Right lobe of liver (tissue), 6 donors: Measurements from ENCODE around the gene MC2R. TPM values are rescaled to one million over a fixed set of nuclear protein-coding genes. Genes with fewer than 3 reads are reported as not detected.

ENCODE experiments used
- ATAC-seq, 4 donors: fragments of 200-7000 bp; cut with Tn5 transposase; one replicate each; pipeline ENCODE4 v1.9.1; 2020; ENCODE audit warnings: mild to moderate bottlenecking in 4 of 4, moderate library complexity in 4 of 4
- DNase-seq, 3 donors: peaks; one replicate each; pipeline ENCODE4 v3.0.0-alpha.2; 2020
- H3K27ac ChIP-seq, 3 donors: fragments of 200-600 bp; one replicate each; pipeline ENCODE4 v1.8.0; 2022
- H3K27me3 ChIP-seq, 2 donors: fragments of 200-600 bp; one replicate each; pipeline ENCODE4 v1.8.0; 2022
- H3K36me3 ChIP-seq, 4 donors: fragments of 200-600 bp; sonication (generic) in 1 of 4; one replicate each; pipeline versions ENCODE4 v1.5.1 to v1.8.0; 2017 to 2022; ENCODE audit warnings: control low read depth in 1 of 4
- H3K4me1 ChIP-seq, 4 donors: fragments of 200-600 bp; sonication (generic) in 1 of 4; one replicate each; pipeline versions ENCODE4 v1.5.1 to v1.8.0; 2017 to 2022; ENCODE audit warnings: control low read depth in 1 of 4
- H3K4me3 ChIP-seq, 3 donors: fragments of 200-600 bp; one replicate each; pipeline ENCODE4 v1.8.0; 2022
- H3K9me3 ChIP-seq, 4 donors: fragments of 200-600 bp; sonication (generic) in 1 of 4; one replicate each; pipeline versions ENCODE4 v1.5.1 to v1.8.0; 2017 to 2022; ENCODE audit warnings: control low read depth in 1 of 4
- CTCF ChIP-seq, 4 donors: fragments of 200-600 bp in 3 of 4; fragments of 450-650 bp in 1 of 4; IDR thresholded peaks; one replicate each; pipeline versions ENCODE4 v1.5.1 to v1.8.0; 2016 to 2022; ENCODE audit warnings: antibody characterized with exemption in 4 of 4, mild to moderate bottlenecking in 2 of 4
- POLR2A ChIP-seq: fragments of 450-650 bp; IDR thresholded peaks from one replicate; pipeline ENCODE4 v1.6.1; 2017; ENCODE audit warnings: antibody characterized with exemption, mild to moderate bottlenecking
- WGBS: methylation state at CpG from one replicate; pipeline ENCODE4 v1.1.6; 2018; ENCODE audit warnings: low coverage, low lambda C conversion rate; ENCODE audit not compliant: insufficient coverage; ENCODE audit errors: missing lambda C conversion rate; 5-methylcytosine and 5-hydroxymethylcytosine counted together
- intact Hi-C, 2 donors: fragments of 100-400 bp; cut with DNase I; formaldehyde crosslinking; loops; one replicate each; pipeline versions ENCODE4 v1.11.2 to v1.14.1; 2022
- total RNA-seq, 6 experiments: library from RNA; depleted of rRNA in 2 of 6; stranded (reverse); fragments of >200 nt in 2 of 6; fragmentation: NEBNext Ultra II Directional in 3 of 6; extraction: Animal tissue kit (Norgen Biotek cat#: 25700) in 3 of 6; gene quantifications; one replicate each; pipeline versions ENCODE4 v1.1.0 to v1.2.4, GENCODE V29; 2016 to 2023
- donor health status: DM: no; HTN: yes; CAD: no.
- donor health status: DM: no; HTN: no; CAD: no.
- donor health status: DM: no; HTN: no; CAD: no.
- donor health status: DM: no; HTN: yes; CAD: no.
- donor health status: DM: no; HTN: yes; CAD: no.

Gene MC2R
- total RNA-seq, 6 experiments from 2014 or later: 0.04 TPM; not detected in 5

- WGBS: 32% methylated on average over 6 of the region's 8 CpGs
Observed at GRCh38 chr18:13918898-13919297, 3.6 kb upstream of the MC2R start.

GRCh38 chr18:13917401-13917800, 2.1 kb upstream of the MC2R start:
- TF ChIP-seq POLR2A (no peak), CTCF (IDR thresholded peaks at IDR 0.05) (no peak)
- ATAC-seq: no peak
- no peak overlapping the region for H3K4me3 ChIP-seq
- H3K36me3 ChIP-seq: no peaks in the 10 kb centered on the region
- intact Hi-C loops: no loop called here
- WGBS: 75% methylated on average over 2 of the region's 3 CpGs
- DNase-seq: no peak
- H3K27ac ChIP-seq: no peak overlapping the region
- no peaks in the 10 kb centered on the region for H3K9me3 ChIP-seq
- no peaks in the 10 kb centered on the region for H3K27me3 ChIP-seq
- H3K4me1 ChIP-seq: no peaks in the 10 kb centered on the region

More at GRCh38 chr18:13918898-13919297, 3.6 kb upstream of the MC2R start:
- TF ChIP-seq POLR2A (no peak), CTCF (IDR thresholded peaks at IDR 0.05) (no peak)
- Histone ChIP-seq H3K4me1 (no peaks in the 10 kb centered on the region), H3K27ac (no peak overlapping the region), H3K27me3 (no peaks in the 10 kb centered on the region), H3K36me3 (no peaks in the 10 kb centered on the region), H3K9me3 (no peaks in the 10 kb centered on the region), H3K4me3 (no peak overlapping the region)
- intact Hi-C loops: no loop called here
- no peak for ATAC-seq
- no peak for DNase-seq

- Histone ChIP-seq H3K9me3 (no peaks in the 10 kb centered on the region), H3K27ac (no peak overlapping the region), H3K4me1 (no peaks in the 10 kb centered on the region), H3K4me3 (no peak overlapping the region), H3K27me3 (no peaks in the 10 kb centered on the region), H3K36me3 (no peaks in the 10 kb centered on the region)
- 31% methylated on average over 5 of the region's 6 CpGs for WGBS
- intact Hi-C loops: no loop called here
- ATAC-seq (no peak), DNase-seq (no peak)
- TF ChIP-seq CTCF (IDR thresholded peaks at IDR 0.05) (no peak), POLR2A (no peak)
Observed at GRCh38 chr18:13916559-13916958, 1.2 kb upstream of the MC2R start.

- intact Hi-C loops: no loop called here
- no peaks in the 10 kb centered on the region for H3K9me3 ChIP-seq
- no peak for TF ChIP-seq POLR2A
- TF ChIP-seq CTCF (IDR thresholded peaks at IDR 0.05): no peak
- ATAC-seq (peak in 1 of 4 donors; percentile 19), DNase-seq (no peak)
- H3K27me3 ChIP-seq: no peaks in the 10 kb centered on the region
- H3K27ac ChIP-seq: no peak overlapping the region
- no peak overlapping the region for H3K4me3 ChIP-seq
- H3K36me3 ChIP-seq: no peaks in the 10 kb centered on the region
- WGBS: 54% methylated on average over 4 of the region's 7 CpGs
- no peaks in the 10 kb centered on the region for H3K4me1 ChIP-seq
Observed at GRCh38 chr18:13915995-13916431, 677 bp upstream of the MC2R start.

GRCh38 chr18:13914756-13915155, 580 bp downstream of the MC2R start:
- ATAC-seq (no peak), DNase-seq (no peak)
- no peaks in the 10 kb centered on the region for H3K4me1 ChIP-seq
- H3K27ac ChIP-seq: no peak overlapping the region
- no peaks in the 10 kb centered on the region for H3K27me3 ChIP-seq
- H3K36me3 ChIP-seq: no peaks in the 10 kb centered on the region
- TF ChIP-seq POLR2A (no peak), CTCF (IDR thresholded peaks at IDR 0.05) (no peak)
- no peaks in the 10 kb centered on the region for H3K9me3 ChIP-seq
- intact Hi-C loops: no loop called here
- H3K4me3 ChIP-seq: no peak overlapping the region
- 66% methylated on average over 8 of the region's 9 CpGs for WGBS
